ENCODE data around the gene CXorf58. TPM values are rescaled to one million over a fixed set of nuclear protein-coding genes. Genes with fewer than 3 reads are reported as not detected.

The CXorf58 gene
- total and polyA plus RNA-seq, 2 of the 13 experiments (the other 11 are each of a cell fraction or from before 2014, with no cell fraction given), result not detected

GRCh38 chrX:23890933-23891332, 16.9 kb upstream of the CXorf58 start:
- ChIA-PET POLR2A (no interaction called here), CTCF (ENCODE audit: low intra/inter-chr PET ratio, low total read pairs) (no interaction called here)
- no peak for DNase-seq (ENCODE audit: low spot score)
- no peaks in the 10 kb centered on the region for H4K20me1 ChIP-seq (ENCODE audit: insufficient read depth, low read length)
- no peak for ATAC-seq
- H3K27me3 ChIP-seq (ENCODE audit: control insufficient read depth in 1 of 2, insufficient read depth in 2 of 2, low read length in 2 of 2), result no peaks in the 10 kb centered on the region
- no peak for FAIRE-seq
- no peak overlapping the region for H3K9ac ChIP-seq (ENCODE audit: insufficient read depth, low read depth, low read length)
- TF ChIP-seq HNF1A (IDR thresholded peaks at IDR 0.05; ENCODE audit: low read depth), result no peak
- no peak for TF ChIP-seq HNF1A (CRISPR knock-in tag; IDR thresholded peaks at IDR 0.05; ENCODE audit: borderline replicate concordance)
- TF ChIP-seq HMGA1 (CRISPR knock-in tag; conservative IDR thresholded peaks at IDR 0.05), result no peak
- TF ChIP-seq ZNF598 (CRISPR knock-in tag; IDR thresholded peaks at IDR 0.05; ENCODE audit: borderline replicate concordance), result no peak
- no peak for TF ChIP-seq RCOR2 (CRISPR knock-in tag; IDR thresholded peaks at IDR 0.05)
- TF ChIP-seq ZFP36L1 (CRISPR knock-in tag; IDR thresholded peaks at IDR 0.05), result no peak
- TF ChIP-seq HES4 (CRISPR knock-in tag; IDR thresholded peaks at IDR 0.05; ENCODE audit: borderline replicate concordance), result no peak
- TF ChIP-seq ZNF17 (CRISPR knock-in tag; IDR thresholded peaks at IDR 0.05), result no peak
- no peak for TF ChIP-seq ZNF644 (CRISPR knock-in tag; IDR thresholded peaks at IDR 0.05; ENCODE audit: low read depth)
- no peak for TF ChIP-seq ZNF275 (CRISPR knock-in tag; IDR thresholded peaks at IDR 0.05; ENCODE audit: borderline replicate concordance)
- TF ChIP-seq ZNF691 (CRISPR knock-in tag; IDR thresholded peaks at IDR 0.05; ENCODE audit: borderline replicate concordance, low read depth), result no peak
- no peak for TF ChIP-seq NFYC (CRISPR knock-in tag; IDR thresholded peaks at IDR 0.05)
- TF ChIP-seq RBFOX2 (IDR thresholded peaks at IDR 0.05; ENCODE audit: low read depth, low read length), result no peak
- TF ChIP-seq TAF1 (CRISPR knock-in tag; IDR thresholded peaks at IDR 0.05), result no peak
- TF ChIP-seq KMT2A (CRISPR knock-in tag; IDR thresholded peaks at IDR 0.05), result no peak
- no peak for TF ChIP-seq KDM1A (CRISPR knock-in tag; IDR thresholded peaks at IDR 0.05)
- no peak for TF ChIP-seq ZNF576 (CRISPR knock-in tag; IDR thresholded peaks at IDR 0.05)
- TF ChIP-seq RFXAP (CRISPR knock-in tag; IDR thresholded peaks at IDR 0.05; ENCODE audit: borderline replicate concordance), result no peak
- no peak for TF ChIP-seq ZNF24 (IDR thresholded peaks at IDR 0.05)
- no peak for TF ChIP-seq RORA (CRISPR knock-in tag; IDR thresholded peaks at IDR 0.05)
- no peak for TF ChIP-seq ZNF580 (CRISPR knock-in tag; IDR thresholded peaks at IDR 0.05; ENCODE audit: borderline replicate concordance, low read depth)
- H3K27ac ChIP-seq (ENCODE audit: extremely low read length, insufficient read depth, low read length), result no peak overlapping the region
- H3K4me2 ChIP-seq (ENCODE audit: low read depth, low read length), result no peak overlapping the region
- H3K36me3 ChIP-seq (replicated peaks in 1 of 2; ENCODE audit: control insufficient read depth in 1 of 2, insufficient read depth in 2 of 2, low read length in 2 of 2), result no peaks in the 10 kb centered on the region
- no peak overlapping the region for H3K4me3 ChIP-seq (replicated peaks in 1 of 3; ENCODE audit: insufficient read depth in 1 of 3, low read depth in 2 of 3, low read length in 3 of 3)
- H3K79me2 ChIP-seq (ENCODE audit: insufficient read depth, low read length), result no peaks in the 10 kb centered on the region
- WGBS (ENCODE audit: low lambda C conversion rate), result 100% methylated on average over 4 of the region's 4 CpGs
- BruUV-seq (replicated peaks), result no TSS peak
- in situ Hi-C loops (cut with HindIII; ENCODE audit: extremely low pct_ligation_motif_present, low pct_unique_long_range_greater_than_20kb) (no loop called here), intact Hi-C loops (cut with micrococcal nuclease; ENCODE audit: unreplicated experiment) (no loop called here)
- H2AFZ ChIP-seq (ENCODE audit: low read length), result no peak overlapping the region
- no peaks in the 10 kb centered on the region for H3K9me3 ChIP-seq (ENCODE audit: low read length)
- peaks cover 11% of the 10 kb centered on the region for H3K4me1 ChIP-seq (ENCODE audit: insufficient read depth, low read length)
